Measurements from ENCODE around the gene WNT7B.

- TF ChIP-seq CTCF (IDR thresholded peaks at IDR 0.05), result no peak
- no peak for TF ChIP-seq MXI1 (IDR thresholded peaks at IDR 0.05; ENCODE audit: low read depth, low read length)
- no peak for TF ChIP-seq TCF12 (IDR thresholded peaks at IDR 0.05)
- no peak for TF ChIP-seq RCOR1 (IDR thresholded peaks at IDR 0.05; ENCODE audit: low read length)
- no peak for TF ChIP-seq NRF1 (IDR thresholded peaks at IDR 0.05; ENCODE audit: low read depth, low read length)
- TF ChIP-seq RAD21 (IDR thresholded peaks at IDR 0.05; ENCODE audit: low read length), result no peak
These were observed 41.4 kb downstream of the WNT7B start for GRCh38 chr22:45935573-45935972.
